GM20000 (cell line): Measurements from ENCODE around the gene ATP9B.

ENCODE experiments used
- DNase-seq: peaks from one replicate; pipeline ENCODE4 v3.0.0; 2012; ENCODE audit warnings: low spot score
- TF ChIP-seq, protein P1 (sequence below): IDR thresholded peaks from 2 replicates; pipeline ENCODE4 v1.5.1; 2012; ENCODE audit warnings: mild to moderate bottlenecking, control low read depth; ENCODE audit errors: extremely low read depth, missing control alignments

The ATP9B gene

DNA sequence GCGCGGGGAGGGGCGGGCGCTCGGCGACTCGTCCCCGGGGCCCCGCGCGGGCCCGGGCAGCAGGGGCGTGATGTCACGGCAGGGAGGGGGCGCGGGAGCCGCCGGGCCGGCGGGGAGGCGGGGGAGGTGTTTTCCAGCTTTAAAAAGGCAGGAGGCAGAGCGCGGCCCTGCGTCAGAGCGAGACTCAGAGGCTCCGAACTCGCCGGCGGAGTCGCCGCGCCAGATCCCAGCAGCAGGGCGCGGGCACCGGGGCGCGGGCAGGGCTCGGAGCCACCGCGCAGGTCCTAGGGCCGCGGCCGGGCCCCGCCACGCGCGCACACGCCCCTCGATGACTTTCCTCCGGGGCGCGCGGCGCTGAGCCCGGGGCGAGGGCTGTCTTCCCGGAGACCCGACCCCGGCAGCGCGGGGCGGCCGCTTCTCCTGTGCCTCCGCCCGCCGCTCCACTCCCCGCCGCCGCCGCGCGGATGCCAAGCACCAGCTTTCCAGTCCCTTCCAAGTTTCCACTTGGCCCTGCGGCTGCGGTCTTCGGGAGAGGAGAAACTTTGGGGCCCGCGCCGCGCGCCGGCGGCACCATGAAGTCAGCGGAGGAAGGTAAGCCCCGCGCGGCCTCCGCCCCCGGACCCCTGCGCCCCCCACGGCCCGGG lies 326.7 kb downstream of the ATP9B start, which contains the start of gene NFATC1:
NFATC1 (plus strand) TSS at position 170 of the 644 bp plus-strand sequence; CDS start at position 465, 295 bp downstream.
- TF ChIP-seq, protein P1, sequence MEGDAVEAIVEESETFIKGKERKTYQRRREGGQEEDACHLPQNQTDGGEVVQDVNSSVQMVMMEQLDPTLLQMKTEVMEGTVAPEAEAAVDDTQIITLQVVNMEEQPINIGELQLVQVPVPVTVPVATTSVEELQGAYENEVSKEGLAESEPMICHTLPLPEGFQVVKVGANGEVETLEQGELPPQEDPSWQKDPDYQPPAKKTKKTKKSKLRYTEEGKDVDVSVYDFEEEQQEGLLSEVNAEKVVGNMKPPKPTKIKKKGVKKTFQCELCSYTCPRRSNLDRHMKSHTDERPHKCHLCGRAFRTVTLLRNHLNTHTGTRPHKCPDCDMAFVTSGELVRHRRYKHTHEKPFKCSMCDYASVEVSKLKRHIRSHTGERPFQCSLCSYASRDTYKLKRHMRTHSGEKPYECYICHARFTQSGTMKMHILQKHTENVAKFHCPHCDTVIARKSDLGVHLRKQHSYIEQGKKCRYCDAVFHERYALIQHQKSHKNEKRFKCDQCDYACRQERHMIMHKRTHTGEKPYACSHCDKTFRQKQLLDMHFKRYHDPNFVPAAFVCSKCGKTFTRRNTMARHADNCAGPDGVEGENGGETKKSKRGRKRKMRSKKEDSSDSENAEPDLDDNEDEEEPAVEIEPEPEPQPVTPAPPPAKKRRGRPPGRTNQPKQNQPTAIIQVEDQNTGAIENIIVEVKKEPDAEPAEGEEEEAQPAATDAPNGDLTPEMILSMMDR: no peak
- peak; percentile 89 for DNase-seq

DNA sequence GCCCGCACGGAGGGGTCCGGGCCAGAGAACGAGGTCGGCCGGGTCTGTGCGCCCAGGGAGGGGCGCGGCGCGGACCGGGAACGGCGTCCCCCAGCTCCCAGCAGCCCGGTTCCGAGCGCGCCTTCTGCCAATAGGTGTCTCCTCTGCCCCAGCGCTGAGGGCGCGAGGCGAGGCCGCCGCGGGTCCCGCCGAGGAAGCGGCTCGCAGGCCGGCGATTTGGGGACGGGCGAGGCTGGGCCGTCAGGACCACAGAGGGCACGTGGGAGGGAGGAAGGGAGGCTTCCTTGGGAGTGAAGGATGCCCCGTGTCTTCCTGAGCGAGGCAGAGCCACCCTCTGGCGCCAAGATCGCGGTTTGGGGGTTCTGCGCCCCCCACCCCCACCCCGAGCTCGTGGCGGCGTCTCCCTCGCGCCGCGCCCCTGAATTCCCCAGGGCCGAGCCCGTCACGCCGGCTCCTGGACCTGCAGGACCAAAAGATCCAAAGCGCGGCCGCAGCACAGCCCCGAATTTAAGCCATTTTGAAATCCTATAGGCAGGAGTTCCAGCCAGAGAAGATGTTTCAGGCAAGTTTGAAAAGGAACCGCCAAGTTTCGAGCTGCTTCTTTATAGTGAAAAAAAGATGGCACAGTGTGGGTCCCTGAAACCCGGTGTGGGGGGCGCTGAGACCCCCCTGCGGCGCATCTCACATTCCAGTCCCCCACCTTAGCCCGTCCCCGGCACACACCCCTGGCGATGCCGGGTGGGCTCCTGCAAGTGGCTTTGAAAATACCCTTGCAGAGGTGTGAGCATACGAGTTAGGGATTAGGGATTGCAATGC lies 327.4 kb downstream of the ATP9B start:
- DNase-seq: peak; percentile 86
- TF ChIP-seq, protein P1: peak; percentile 65

DNA sequence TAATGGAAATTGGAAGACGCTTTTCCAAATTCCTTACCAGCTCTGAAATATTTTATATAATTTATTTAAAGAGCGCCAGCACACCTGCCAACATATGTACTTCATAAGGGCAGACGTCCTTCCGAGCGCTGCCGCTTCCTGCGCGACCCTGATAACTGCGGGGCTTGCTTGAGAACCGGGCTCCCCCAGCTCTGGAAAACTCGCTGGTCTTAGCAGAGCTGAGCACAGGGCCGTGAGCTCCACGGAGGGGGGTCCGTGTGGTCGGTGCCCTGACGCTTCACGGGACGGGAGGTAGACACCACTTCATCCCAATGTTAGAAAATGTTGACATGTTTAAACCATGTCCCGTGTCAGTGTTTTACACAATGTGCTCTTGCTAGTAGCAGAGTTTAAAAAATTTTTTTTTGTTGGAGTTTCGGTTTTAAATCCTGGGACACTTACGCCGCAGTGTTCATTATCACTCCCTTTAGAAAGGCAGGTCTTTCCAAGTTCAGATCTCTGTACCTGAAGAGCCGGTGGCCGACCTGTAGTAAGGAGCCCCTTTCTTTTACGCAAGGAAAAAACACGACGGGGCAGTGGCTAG lies 328.1 kb downstream of the ATP9B start:
- no peak for DNase-seq
- TF ChIP-seq, protein P1: no peak

DNA sequence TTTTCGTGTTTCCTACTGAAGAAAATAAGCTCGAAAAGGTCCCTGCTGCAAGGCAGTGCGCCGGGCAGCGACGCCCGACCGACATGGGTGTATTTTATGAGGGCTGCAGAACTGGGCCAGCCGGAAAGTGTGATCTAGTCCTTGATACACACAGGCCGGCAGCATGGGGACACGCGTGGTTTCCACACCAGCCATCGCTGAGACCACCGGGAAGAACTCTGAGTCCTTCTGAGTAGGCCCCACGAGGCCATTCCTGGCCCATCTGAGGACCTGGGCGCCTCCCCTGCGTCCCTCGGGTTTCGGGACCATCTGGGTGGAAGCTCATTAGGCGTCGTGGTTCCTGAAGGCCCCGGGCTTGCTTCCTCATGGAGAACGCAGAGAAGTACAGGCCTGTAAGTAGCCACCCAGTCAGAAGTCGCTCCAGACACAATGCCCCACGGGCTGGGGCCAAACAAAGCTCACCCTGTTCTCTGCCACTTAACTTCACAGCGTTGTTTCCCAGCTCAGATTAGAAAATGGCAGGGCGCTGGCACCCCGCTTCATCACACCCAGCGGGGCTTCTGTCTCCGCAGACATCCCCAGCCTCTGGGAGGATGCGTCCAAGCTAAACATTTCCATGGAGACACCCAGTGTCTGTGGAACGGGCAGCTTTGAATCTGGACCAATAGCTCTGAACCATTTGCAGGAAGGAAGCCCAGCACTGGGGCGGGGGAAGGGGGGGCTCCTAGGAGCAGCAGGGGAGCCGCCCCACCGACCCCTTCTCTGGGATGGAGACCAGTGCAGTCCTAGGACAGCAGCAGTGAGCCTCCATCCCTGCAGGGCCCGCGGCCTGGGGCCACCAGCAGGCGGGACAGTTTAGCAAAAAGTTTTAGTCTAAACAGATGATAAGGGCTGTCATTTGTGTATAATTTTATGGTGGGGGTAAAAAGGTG lies 328.9 kb downstream of the ATP9B start:
- no peak for DNase-seq
- TF ChIP-seq, protein P1: no peak

DNA sequence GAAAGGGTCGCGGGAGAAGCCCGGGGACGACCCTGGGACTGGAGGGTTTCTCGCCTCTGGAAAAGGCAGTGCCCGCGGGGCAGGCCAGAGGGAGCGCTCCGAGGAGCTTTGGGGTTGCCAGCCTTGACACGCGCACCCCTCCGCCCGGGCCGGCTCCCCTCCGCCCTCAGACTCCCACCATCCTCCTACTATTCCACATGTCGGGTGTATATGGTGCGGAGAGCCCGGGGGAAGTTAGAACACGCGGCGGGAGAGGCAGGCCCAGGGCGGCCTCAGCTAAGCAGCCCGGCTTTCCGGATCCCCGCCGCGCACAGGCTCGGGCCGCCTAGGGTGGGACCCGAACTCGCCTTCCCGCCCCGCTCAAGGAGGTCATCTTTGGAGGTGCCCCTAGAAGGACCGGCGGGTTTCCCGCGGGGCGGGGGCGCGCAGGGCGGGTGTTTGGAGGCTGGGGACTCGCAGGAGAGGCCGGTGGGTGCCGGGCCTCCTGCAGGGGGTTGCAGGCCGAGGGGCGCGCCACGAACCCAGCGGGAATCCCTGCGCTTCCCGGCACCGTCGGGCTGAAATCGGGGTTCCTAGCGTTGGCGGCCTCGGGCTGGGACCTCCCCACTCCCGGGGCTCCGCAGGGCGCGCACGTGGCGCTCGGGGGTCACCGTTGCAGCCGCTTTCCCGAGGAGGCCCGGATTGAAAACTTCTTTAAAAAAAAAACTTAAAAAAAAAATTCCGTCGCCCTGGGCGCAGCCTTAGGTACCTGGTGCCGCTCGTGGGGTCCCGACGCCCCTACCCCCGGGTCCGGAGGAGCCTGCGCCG lies 330.3 kb downstream of the ATP9B start:
- DNase-seq: peak; percentile 66
- TF ChIP-seq, protein P1: no peak

DNA sequence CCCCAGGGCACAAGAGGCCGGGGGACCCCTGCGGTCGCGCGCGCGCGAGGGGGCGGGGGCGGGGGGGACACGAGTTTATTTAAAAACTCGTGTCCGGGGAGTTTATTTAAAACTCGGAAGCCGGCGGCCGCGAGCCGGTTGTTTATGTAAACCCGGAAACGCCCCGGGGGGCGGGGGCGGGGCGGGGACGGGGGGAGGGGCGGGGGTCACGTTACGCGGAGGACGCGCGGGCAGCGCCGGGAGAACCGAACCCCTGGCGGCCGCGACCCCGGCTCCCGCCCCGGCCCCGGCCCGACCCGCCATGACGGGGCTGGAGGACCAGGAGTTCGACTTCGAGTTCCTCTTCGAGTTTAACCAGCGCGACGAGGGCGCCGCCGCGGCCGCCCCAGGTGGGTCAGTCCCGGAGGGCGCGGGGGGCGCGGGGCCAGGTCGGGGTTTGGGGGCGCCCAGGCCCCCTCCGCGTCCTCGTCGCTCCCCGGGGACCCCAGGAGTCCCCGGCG lies 330.9 kb downstream of the ATP9B start:
- TF ChIP-seq, protein P1: no peak
- peak; percentile 93 for DNase-seq
